Measurements from ENCODE around the gene RASL10B.

- TF ChIP-seq EZH2phosphoT487 (IDR thresholded peaks at IDR 0.05) (no peak), CTCF (IDR thresholded peaks at IDR 0.05) (no peak)
These were observed 5.1 kb upstream of the RASL10B start for GRCh38 chr17:35726127-35726952.

All from neural progenitor cell (in vitro differentiated cells).